ENCODE results near the gene LDB2. TPM values are rescaled to one million over a fixed set of nuclear protein-coding genes. Genes with fewer than 3 reads are reported as not detected.
"Not testable (repeated sequence)": the region's sequence is repeated elsewhere in the genome, so short reads cannot be mapped to it uniquely, and the experiment has no call there.

Gene LDB2
- total RNA-seq, 1 experiment from 2014 or later: 18.7 TPM

DNA sequence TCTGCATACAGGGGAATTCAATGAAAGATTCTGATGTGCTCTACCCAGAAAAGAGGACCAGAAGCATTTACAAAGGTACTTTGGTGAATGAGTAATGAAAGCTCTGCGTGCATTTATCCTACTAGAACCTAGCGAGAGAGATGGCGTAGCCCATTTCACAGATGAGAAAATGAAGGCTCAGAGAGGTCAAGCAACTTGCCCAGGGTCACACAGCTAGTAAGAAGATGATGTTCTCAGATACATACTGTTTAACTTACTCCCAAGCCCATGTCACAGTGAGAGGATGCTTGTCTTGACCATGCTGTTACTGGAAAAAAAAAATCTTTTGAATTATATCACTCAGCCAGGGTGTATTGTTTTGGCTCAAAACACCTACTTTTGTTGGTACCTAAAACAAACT, 317.3 kb downstream of the LDB2 start:
- Histone ChIP-seq H3K4me3 (no peak overlapping the region), H3K27me3 (no peaks in the 10 kb centered on the region), H3K36me3 (no peaks in the 10 kb centered on the region), H3K9me3 (no peaks in the 10 kb centered on the region)
- DNase-seq: no peak

DNA sequence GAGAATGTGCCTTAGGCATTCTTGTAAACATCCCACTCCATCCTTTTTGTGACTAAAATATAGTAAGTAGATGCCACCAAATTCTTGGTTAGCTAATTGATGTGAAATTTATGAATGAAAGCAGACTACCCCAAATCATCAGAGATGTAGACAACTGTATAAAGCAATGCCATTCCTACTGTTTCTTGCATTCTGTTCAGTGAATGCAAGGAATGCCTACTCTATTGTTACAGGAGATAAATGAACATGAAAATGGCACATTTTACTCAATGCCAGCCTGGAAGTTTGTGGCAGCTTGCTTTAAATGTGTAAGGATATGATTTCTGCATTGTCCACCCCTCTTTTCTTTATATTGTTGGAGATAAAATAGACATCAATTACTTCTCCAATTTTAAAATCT, 317.9 kb downstream of the LDB2 start:
- Histone ChIP-seq H3K9me3 (no peaks in the 10 kb centered on the region), H3K36me3 (no peaks in the 10 kb centered on the region), H3K4me3 (no peak overlapping the region), H3K27me3 (no peaks in the 10 kb centered on the region)
- DNase-seq: no peak

DNA sequence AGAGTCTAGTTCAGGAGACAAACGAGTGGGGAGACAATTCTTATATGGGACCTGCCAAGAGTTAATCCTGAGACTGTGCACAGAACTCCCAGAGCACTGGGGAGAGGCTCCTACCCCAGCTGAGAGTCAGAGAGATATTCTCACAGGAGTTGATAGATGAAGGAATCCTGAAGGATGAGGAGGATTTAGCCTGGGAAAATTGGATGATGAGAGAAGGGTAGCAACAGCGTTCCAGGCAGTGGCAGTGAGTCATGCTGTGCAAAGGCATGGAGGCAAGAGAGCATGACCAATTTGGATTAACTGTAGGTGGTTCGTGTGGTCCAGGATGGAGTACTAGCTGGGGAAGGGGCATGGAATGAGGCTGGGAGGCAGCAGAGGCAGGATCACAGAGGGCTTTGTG, 318.6 kb downstream of the LDB2 start:
- no peaks in the 10 kb centered on the region for H3K27me3 ChIP-seq
- no peaks in the 10 kb centered on the region for H3K36me3 ChIP-seq
- peak; percentile 22 for DNase-seq
- H3K9me3 ChIP-seq: no peaks in the 10 kb centered on the region
- no peak overlapping the region for H3K4me3 ChIP-seq

DNA sequence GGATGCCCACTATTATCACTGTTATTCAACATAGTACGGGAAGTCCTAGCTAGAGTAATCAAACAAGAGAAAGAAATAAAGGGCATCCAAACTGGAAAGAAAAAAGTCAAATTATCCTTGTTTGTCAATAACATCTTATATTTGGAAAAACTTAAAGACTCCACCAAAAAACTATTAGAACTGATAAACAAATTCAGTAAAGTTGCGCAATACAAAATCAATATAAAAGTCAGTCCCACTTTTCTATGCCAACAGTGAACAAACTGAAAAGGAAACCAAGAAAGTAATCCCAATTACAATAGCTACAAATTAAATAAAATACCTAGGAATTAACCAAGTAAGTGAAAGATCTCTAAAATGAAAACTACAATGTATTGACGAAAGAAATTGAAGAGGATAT, 321.3 kb downstream of the LDB2 start:
- Histone ChIP-seq H3K9me3 (no peaks in the 10 kb centered on the region), H3K27me3 (no peaks in the 10 kb centered on the region), H3K4me3 (no peak overlapping the region), H3K36me3 (no peaks in the 10 kb centered on the region)
- DNase-seq: no peak

DNA sequence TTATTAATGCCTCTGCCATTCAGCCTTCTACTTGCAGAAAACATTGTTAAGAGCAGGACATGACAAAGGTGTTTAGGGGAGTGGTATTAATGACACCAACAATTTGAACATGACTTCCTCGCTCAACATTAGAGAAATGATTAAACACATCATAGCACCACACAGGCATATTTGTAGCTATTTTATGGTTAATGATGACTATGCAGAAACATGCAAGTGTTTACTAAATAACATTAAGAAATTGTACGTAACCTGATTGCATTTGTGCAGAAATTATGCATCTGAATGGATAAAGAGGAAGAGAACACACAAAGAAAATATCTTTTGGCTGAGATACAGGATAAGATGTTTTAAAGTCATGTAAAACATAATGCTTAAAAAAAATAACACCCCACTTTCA, 323.5 kb downstream of the LDB2 start:
- no peaks in the 10 kb centered on the region for H3K36me3 ChIP-seq
- H3K4me3 ChIP-seq: no peak overlapping the region
- H3K9me3 ChIP-seq: no peaks in the 10 kb centered on the region
- DNase-seq: no peak
- H3K27me3 ChIP-seq: no peaks in the 10 kb centered on the region

DNA sequence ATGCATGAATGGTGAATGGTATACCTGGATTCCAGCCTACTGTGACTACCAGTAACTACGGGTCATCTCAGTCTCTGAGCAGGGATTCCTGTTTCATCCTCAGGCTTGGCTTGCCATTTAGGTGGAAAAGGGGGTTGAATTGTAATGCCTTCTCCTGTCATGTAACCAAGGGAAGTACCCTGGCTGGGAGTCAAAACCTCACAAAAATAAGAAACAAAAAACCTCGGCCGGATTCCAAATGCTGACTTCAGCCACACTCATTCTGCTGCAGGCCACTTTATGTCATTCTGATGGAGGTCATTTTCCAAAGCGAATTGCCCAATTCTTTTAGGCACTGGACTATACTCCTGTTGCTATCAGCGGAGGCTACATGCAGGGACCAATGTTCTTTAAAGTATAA, 324.7 kb downstream of the LDB2 start:
- Histone ChIP-seq H3K36me3 (no peaks in the 10 kb centered on the region), H3K9me3 (no peaks in the 10 kb centered on the region), H3K27me3 (no peaks in the 10 kb centered on the region), H3K4me3 (no peak overlapping the region)
- DNase-seq: peak; percentile 70

DNA sequence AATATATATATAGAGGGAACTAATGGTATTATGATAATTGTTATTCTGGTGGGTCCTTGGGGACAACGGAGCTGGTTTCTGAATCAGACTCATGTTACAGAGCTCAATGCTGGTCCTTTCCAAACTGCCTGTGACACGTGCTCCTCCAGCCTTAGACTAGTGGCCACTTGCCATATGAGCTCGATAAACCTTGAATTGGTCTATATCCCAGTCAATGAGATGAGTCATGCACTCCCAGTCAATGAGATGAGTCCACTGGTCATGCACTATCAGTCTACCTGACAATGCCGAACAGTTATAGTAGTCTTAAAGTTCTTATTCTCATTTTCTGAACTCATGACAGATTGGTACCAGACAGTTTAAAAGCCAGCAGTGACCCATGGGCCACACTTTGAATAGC, 325.2 kb downstream of the LDB2 start:
- H3K4me3 ChIP-seq: no peak overlapping the region
- DNase-seq: peak; percentile 49
- H3K27me3 ChIP-seq: no peaks in the 10 kb centered on the region
- no peaks in the 10 kb centered on the region for H3K9me3 ChIP-seq
- no peaks in the 10 kb centered on the region for H3K36me3 ChIP-seq

DNA sequence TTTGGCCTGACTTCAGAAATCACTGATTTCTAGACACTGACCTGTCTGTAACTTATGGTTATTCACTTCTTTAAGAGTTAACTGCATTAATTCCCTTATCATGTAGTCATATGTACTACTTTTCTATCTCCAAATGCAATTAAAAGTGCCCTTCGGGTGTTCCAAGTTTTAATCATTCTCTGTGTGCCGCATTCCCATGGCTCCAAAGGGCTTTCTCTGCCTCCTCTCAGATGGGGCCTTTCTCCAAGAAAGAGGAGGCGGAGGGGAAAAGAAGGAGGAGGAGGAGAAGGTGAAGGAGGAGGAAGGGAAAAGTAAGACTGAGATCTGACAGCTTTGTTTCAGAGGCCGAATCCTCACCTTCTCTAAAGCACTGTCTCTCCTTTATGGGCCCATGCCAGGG, 325.8 kb downstream of the LDB2 start:
- Histone ChIP-seq H3K9me3 (no peaks in the 10 kb centered on the region), H3K27me3 (no peaks in the 10 kb centered on the region), H3K4me3 (no peak overlapping the region), H3K36me3 (no peaks in the 10 kb centered on the region)
- DNase-seq: no peak

DNA sequence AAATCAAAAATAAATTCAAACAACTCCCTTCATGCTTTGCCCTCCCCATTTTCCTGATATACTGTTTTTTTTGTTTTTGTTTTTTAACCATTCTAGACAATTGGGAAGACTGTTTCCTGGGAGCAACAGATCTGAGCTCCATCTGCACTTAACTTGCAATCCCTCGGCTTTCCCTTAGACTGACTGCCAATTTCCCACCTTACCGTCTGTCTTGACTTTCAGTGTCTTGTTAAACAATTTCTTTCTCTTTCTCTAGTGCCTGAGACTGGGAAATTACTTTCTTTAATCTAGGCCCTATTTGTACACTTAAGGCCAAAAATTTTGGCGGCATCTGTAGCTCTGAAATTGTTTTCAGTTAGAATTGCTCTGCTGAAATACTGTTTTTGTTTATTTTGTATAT, 326.3 kb downstream of the LDB2 start:
- Histone ChIP-seq H3K9me3 (no peaks in the 10 kb centered on the region), H3K4me3 (no peak overlapping the region), H3K36me3 (no peaks in the 10 kb centered on the region), H3K27me3 (no peaks in the 10 kb centered on the region)
- no peak for DNase-seq

DNA sequence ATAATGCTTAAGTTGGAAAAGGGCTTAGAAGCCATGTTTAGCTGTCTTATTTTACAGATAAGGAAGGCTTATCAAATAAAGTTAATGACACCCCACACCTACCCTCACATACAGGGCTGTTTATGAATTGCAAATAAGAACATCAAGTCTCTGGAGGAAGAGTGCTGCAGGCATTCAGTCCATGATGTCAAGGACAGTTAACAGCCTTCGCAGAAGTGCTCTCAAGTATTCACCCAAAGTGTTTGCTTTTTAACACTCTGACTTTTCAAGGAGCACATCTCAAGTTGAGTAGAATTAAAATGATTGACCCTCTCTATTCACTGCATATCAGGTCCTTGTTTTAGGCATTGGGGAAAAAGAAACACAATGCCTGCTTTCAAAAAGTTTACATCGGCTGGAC, 328.7 kb downstream of the LDB2 start:
- Histone ChIP-seq H3K9me3 (no peaks in the 10 kb centered on the region), H3K4me3 (no peak overlapping the region), H3K27me3 (no peaks in the 10 kb centered on the region), H3K36me3 (no peaks in the 10 kb centered on the region)
- no peak for DNase-seq

DNA sequence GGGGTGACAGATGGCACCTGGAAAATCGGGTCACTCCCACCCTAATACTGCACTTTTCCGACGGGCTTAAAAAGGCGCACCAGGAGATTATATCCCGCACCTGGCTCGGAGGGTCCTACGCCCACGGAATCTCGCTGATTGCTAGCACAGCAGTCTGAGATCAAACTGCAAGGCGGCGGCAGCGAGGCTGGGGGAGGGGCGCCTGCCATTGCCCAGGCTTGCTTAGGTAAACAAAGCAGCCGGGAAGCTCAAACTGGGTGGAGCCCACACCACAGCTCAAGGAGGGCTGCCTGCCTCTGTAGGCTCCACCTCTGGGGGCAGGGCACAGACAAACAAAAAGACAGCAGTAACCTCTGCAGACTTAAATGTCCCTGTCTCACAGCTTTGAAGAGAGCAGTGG, 341.1 kb downstream of the LDB2 start:
- H3K4me3 ChIP-seq, DNase-seq, H3K36me3 ChIP-seq, H3K27me3 ChIP-seq, H3K9me3 ChIP-seq: not testable (repeated sequence)

DNA sequence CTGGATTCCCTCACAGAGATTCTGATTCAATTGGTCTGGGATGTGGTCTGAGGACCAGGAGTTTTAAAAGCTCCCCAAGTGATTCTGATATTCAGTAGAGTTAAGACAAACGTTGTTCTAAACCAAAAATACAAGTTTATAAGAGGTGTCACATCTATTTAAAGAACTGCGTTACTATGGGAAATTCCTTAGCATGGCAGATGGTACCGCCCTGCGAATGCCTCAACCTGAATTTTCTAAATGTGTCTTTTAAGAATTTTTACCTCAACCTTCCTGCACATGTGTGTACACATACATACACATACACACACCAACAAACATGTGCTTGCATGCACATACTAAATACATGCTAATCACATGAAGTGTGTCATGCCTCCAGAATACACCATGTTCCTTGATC, 343.3 kb downstream of the LDB2 start:
- no peak overlapping the region for H3K4me3 ChIP-seq
- H3K27me3 ChIP-seq: no peaks in the 10 kb centered on the region
- H3K36me3 ChIP-seq: no peaks in the 10 kb centered on the region
- H3K9me3 ChIP-seq: no peaks in the 10 kb centered on the region
- no peak for DNase-seq

DNA sequence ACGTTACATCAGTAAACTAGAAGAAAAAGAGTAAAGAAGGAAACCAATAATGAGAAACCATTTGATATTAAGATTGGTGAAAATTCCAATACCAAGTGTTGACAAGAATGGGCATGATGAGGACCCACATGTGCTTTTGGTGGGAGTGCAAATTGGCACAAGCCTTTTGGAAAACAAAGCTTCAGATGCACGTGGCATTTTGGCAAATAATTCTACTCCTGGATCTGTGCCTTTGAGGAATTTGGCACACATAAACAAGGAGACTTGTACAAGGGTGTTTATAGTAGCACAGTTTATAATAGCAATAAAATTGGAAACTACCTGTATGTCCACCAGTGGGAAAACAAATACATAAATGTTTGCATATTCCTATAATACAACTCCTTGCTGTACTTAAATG, 347.9 kb downstream of the LDB2 start:
- Histone ChIP-seq H3K4me3 (no peak overlapping the region), H3K9me3 (no peaks in the 10 kb centered on the region), H3K27me3 (no peaks in the 10 kb centered on the region), H3K36me3 (no peaks in the 10 kb centered on the region)
- DNase-seq: no peak

DNA sequence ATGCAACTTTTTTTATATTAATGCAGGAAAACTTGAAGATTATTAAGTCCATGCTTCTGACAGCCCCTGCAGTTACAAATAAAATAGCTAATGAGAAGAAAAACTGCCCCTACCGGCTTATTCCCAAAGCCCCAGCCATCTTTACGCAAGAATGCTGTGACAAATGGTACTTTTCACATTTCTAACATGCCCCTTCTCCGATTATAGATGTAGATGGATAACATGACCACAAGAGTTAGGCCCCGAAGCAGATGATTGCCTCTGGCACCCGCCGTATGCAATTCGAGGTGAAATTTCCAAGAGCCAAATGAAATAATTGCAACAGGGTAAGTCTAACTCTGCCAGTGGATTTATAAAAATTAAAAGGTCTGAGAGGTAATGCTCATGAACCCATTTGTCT, 352.8 kb downstream of the LDB2 start:
- no peaks in the 10 kb centered on the region for H3K9me3 ChIP-seq
- no peak for DNase-seq
- H3K27me3 ChIP-seq: no peaks in the 10 kb centered on the region
- no peak overlapping the region for H3K4me3 ChIP-seq
- H3K36me3 ChIP-seq: no peaks in the 10 kb centered on the region

DNA sequence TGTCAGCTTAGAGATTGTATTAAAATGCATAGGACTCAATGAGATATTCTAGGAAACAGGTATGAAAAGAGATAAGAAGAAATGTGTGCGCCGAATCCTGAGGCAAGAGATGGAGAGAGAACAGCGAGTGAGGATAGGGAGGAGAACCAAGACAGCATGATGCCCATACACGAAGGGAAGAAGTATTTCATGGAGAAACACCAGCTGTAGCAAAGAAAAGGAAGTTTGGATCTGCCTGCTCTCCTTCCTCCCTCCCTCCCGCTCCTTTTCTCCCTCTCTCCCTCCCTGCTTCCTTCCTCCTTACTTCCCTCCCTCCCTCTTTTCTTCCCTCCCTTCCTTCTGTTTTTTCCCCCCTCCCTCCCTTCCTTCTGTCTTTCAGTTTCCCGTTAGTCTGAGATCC, 353.6 kb downstream of the LDB2 start:
- Histone ChIP-seq H3K9me3 (no peaks in the 10 kb centered on the region), H3K36me3 (no peaks in the 10 kb centered on the region), H3K27me3 (no peaks in the 10 kb centered on the region), H3K4me3 (no peak overlapping the region)
- DNase-seq: no peak

DNA sequence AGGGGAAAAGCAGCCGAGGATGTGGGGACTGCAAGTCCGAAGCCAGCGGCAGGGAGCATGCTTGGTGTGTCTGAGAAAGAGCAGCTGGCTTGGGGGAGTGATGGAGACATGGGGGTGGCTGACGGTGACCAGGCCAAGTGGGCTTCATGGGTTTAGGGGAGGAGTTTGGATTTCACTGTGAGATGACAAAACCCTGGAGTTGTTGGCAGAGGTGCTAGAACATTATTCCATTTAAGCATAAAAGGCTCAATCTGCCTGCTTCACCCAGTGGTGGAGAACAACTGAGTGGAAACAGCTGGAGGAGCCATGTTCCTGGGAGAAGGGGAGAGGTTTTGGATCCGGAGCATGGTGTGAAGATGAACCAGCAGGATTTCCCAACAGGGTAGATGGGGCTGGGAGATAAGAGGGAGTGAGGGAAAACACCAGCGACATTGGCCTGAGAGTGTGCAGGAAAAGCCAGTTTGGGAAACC, 354.2 kb downstream of the LDB2 start:
- H3K27me3 ChIP-seq: no peaks in the 10 kb centered on the region
- no peak overlapping the region for H3K4me3 ChIP-seq
- no peaks in the 10 kb centered on the region for H3K9me3 ChIP-seq
- H3K36me3 ChIP-seq: no peaks in the 10 kb centered on the region
- no peak for DNase-seq

DNA sequence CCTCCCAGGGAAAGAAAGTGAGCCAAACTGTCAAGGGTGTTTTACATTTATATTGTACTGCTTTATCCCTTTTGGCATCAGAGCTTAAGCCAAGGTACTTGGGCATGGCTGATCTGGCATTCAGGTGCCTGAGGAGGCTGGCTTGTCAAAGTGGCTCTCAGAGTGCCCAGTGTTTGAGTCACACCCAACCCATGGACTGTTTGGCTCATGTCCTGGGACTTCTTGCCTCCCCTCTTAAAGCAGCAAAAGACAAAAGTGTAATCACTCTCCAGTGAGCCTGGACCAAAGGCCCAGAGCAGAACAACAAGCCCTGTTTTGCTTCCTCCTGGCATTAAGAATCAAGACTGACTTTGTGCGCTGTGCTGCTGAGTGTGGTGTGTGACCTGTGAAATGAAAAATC, 360.5 kb downstream of the LDB2 start:
- Histone ChIP-seq H3K4me3 (no peak overlapping the region), H3K27me3 (no peaks in the 10 kb centered on the region), H3K9me3 (no peaks in the 10 kb centered on the region), H3K36me3 (no peaks in the 10 kb centered on the region; the same call in 1 of the 2 replicates)
- peak; percentile 18 for DNase-seq

DNA sequence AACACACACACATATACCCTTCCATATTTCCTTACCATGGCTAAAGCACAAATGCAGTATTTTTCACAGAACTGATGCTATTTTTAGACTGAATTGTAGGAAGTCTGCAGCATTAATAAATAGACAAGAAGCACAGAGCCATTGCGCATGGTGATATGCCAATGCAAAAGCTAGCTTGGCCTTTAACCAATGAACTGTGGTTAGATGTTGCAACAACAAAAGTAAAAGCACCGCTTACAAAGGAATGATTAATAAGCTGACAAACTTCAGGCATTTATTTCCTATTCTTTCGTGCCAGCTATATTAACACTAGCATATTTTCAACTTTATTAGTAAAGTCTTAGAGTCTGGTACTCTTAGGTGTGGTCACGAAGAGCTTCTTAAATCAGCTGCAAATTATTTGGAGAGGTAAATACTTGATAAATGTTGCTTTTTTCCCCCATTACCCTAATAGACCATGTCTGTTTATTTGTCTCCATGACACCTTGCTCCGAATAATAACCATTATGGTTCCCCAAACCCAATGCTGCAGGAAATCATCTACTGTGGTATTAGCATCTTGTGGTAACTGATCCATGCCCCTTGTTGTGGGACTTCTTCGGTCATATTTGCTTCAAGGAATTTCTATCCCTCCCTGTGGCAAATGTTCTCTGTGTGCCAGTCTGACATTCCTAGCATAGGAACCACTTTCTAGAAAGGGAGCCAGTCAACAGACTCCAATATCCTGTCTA, 366.0 kb downstream of the LDB2 start:
- no peaks in the 10 kb centered on the region for H3K9me3 ChIP-seq
- peak; percentile 53 for DNase-seq
- H3K4me3 ChIP-seq: no peak overlapping the region
- no peaks in the 10 kb centered on the region for H3K27me3 ChIP-seq
- no peaks in the 10 kb centered on the region; the same call in 1 of the 2 replicates for H3K36me3 ChIP-seq
